HG03432 (cell line): ENCODE measurements around the gene ABCB4.

ENCODE experiments used
- ATAC-seq: cut with Tn5 transposase; IDR thresholded peaks from one replicate; pipeline ENCODE4 v1.9.1; 2021; ENCODE audit warnings: mild to moderate bottlenecking, moderate library complexity; ENCODE audit not compliant: unreplicated experiment

The ABCB4 gene

DNA sequence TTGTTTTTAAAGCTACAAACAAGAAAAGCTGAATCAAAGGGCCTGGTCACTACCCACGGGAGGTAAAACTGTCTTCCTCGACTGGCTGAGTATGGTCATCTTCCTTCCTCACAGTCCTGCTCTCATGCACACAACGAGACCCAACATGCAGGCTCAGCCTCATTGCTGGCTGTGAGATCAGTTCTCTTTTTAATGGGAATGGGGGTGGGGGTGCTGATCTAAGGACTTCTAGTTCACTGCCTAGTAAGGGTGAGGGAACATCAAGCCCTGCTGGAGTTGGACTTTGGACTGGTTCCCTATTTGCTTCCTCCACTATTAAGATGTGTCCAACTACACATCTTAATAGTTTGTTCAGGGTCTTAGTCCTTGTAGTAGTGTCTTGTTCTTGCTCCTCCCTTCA is 48.2 kb downstream of the ABCB4 start:
- ATAC-seq, result no peak

- peak; percentile 81 for ATAC-seq
These were observed 49.3 kb downstream of the ABCB4 start for GRCh38 chr7:87426160-87426559.

DNA sequence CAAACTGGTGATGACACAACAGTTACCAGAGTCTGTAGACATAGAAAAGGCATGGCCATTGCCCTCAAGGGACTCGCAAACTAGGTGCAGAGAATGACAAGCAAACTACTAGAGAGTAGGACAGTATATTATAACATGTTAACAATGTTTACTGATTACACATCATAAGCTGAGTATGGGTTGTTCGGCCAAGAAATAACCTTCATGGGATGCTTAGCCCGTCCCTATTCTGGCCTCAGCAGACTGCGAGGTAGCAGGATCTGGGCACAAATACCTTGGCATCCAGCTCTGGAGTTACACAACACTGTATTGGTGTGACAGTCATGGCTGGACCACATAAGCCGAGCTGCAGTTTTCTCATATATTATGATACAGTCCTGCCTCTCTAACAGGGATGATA is 51.4 kb downstream of the ABCB4 start:
- no peak for ATAC-seq

GRCh38 chr7:87420173-87420572 is 55.3 kb downstream of the ABCB4 start:
- no peak for ATAC-seq

- peak; percentile 83 for ATAC-seq
These were observed 58.5 kb downstream of the ABCB4 start for GRCh38 chr7:87416682-87417587.

DNA sequence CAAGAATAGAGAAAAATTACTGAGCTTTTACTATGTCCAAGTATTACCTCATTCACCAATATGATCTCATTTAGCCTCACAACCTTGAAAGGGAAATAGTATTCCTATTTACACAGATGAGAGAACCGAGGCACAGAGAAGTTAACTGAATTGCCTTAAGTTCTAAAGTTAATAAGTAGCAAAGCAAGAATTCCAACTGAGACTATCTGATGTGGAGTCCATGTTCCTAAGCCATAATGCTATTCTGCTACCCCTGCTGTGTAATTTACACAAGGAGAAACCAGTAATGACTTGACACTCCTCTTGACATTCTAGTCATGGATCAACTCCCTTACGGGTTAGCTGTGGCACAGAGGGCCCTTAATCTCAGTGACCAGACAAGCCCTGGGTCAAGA is 60.7 kb downstream of the ABCB4 start:
- ATAC-seq, result no peak

GRCh38 chr7:87413951-87414793 is 61.3 kb downstream of the ABCB4 start:
- ATAC-seq, result no peak

- ATAC-seq, result no peak
These were observed 62.5 kb downstream of the ABCB4 start for GRCh38 chr7:87413029-87413428.

GRCh38 chr7:87411186-87411585 is 64.3 kb downstream of the ABCB4 start:
- ATAC-seq, result no peak

GRCh38 chr7:87404674-87405073 is 70.8 kb downstream of the ABCB4 start:
- ATAC-seq, result no peak

- no peak for ATAC-seq
These were observed 77.0 kb downstream of the ABCB4 start for GRCh38 chr7:87398446-87398845.

- ATAC-seq, result no peak
These were observed 79.9 kb downstream of the ABCB4 start for GRCh38 chr7:87395442-87396020.

GRCh38 chr7:87391020-87391701 is 84.3 kb downstream of the ABCB4 start:
- ATAC-seq, result no peak

GRCh38 chr7:87380905-87381304 is 94.6 kb downstream of the ABCB4 start:
- ATAC-seq, result no peak

GRCh38 chr7:87375662-87376435 is 99.6 kb downstream of the ABCB4 start:
- ATAC-seq, result no peak

- no peak for ATAC-seq
These were observed 104.8 kb downstream of the ABCB4 start for GRCh38 chr7:87370660-87371180.

GRCh38 chr7:87369216-87369615 is 106.3 kb downstream of the ABCB4 start:
- ATAC-seq, result no peak

DNA sequence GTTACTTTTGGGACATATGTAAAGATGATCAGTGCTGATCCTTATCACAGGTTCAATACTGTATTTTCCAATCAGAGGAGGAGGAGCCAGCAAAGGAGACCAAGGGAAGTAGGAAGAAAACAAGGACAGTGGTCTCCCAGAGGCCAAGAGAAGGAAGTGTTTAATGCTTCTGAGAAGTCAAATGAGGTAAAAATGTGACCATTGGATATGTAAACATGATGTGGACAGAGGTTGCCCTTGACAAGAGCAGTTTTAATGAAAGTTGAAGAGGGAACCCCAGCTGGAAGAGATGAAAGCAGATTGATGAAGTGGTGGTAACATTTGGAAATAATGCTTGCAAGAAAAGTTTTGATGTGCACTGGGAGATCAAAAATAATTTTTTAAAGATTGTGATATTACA is 111.2 kb downstream of the ABCB4 start:
- ATAC-seq, result no peak

- no peak for ATAC-seq
These were observed 112.1 kb downstream of the ABCB4 start for GRCh38 chr7:87363342-87363741.

DNA sequence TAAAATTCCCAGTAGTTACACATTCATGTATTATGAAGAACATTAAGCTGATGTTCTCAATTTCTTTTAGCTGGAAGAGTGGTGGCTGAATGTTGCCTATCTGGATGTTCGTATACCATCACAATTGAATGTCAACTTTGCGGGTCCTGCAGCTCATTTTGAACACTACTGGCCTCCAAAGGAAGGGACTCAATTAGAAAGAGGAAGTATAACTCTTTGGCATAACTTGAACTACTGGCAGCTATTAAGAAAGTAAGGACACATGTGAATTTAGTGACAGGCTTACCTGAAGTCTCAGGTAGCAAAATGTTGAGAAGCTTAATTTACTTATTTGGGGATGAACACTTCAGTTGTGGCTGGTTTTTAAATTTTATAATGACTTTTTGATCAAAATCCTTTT is 114.2 kb downstream of the ABCB4 start:
- no peak for ATAC-seq
